D721Med (cell line): Measurements from ENCODE around the gene NSMF.

Experiments
- DNase-seq: peaks from one replicate; pipeline ENCODE4 v3.0.0; 2011; ENCODE audit warnings: low spot score; ENCODE audit not compliant: insufficient read length
- FAIRE-seq: peaks from 2 replicates; lab custom pipeline; 2011; peaks lifted over from hg19 to GRCh38; lab: Jason Lieb, UNC
- CTCF ChIP-seq: IDR thresholded peaks from 2 replicates; pipeline ENCODE4 v1.5.1; 2012; ENCODE audit warnings: mild to moderate bottlenecking, control low read depth; ENCODE audit not compliant: insufficient read depth; ENCODE audit errors: missing control alignments

The NSMF gene

GRCh38 chr9:137478962-137479861 lies 20.1 kb upstream of the NSMF start:
- no peak for TF ChIP-seq CTCF
- no peak for DNase-seq
- no peak for FAIRE-seq

- no peak for TF ChIP-seq CTCF
- FAIRE-seq (no peak), DNase-seq (no peak)
Measured at GRCh38 chr9:137478613-137478961, 19.5 kb upstream of the NSMF start.

GRCh38 chr9:137477778-137478612 lies 18.9 kb upstream of the NSMF start:
- DNase-seq (no peak), FAIRE-seq (no peak)
- TF ChIP-seq CTCF: no peak

- no peak for DNase-seq
- no peak for TF ChIP-seq CTCF
- no peak for FAIRE-seq
Measured at GRCh38 chr9:137476856-137477255, 17.7 kb upstream of the NSMF start.

- DNase-seq: no peak
- FAIRE-seq: no peak
- TF ChIP-seq CTCF: no peak
Measured at GRCh38 chr9:137475666-137476065, 16.5 kb upstream of the NSMF start.

- FAIRE-seq: no peak
Measured at GRCh38 chr9:137474271-137474670, 15.1 kb upstream of the NSMF start.

More at GRCh38 chr9:137474271-137474670, 15.1 kb upstream of the NSMF start:
- no peak for DNase-seq
- no peak for TF ChIP-seq CTCF
